ENCODE measurements around the gene KRT222.

The KRT222 gene

DNA sequence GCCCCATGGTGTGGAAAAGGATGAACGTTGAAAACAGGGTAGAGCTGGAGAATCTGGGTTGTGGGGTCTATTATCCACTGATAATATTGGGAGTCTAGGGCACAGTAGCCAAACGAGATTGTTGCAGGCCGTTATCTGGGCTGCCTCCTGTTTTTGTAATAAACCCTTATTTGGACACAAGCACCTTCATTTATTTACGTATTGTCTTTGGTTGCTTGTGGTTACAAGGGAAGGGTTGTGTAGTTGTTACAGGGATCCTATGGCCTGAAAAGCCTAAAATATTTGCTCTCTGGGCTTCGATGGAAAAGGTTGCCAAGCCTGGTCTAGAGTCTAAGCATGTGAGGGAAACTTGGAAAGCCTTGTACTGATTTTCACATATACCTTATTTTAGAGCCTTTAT, 13.0 kb downstream of the KRT222 start:
- DNase-seq = no peak

DNA sequence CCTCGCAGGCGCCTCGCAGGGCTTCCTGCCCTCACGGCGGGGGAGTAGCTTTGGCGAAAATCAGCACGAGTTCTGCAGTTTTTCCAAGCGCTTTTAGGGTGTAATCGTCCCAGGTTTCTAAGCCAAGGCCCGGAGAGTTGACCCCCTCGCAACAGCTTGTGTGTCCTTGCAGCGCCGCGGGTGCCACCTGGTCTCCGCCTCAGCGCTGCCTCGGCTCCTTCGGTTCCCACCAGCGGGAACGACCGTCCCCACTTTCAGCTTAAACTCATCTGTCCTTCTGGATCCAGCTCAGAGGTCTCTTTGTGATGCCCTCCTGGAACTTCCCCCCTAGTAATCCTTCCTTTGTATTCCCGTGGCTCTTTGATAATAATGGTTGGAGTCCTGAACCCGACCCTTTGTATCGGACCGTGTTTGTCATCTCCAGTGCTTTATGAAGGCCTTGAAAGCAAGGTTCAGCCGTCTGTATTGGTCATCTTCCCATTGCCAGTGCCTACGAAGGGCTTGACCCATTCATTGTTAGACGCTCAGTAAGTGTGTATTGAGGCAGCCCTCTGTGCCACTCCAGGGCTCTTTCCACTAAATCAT, 16.5 kb downstream of the KRT222 start:
- no peak for DNase-seq

DNA sequence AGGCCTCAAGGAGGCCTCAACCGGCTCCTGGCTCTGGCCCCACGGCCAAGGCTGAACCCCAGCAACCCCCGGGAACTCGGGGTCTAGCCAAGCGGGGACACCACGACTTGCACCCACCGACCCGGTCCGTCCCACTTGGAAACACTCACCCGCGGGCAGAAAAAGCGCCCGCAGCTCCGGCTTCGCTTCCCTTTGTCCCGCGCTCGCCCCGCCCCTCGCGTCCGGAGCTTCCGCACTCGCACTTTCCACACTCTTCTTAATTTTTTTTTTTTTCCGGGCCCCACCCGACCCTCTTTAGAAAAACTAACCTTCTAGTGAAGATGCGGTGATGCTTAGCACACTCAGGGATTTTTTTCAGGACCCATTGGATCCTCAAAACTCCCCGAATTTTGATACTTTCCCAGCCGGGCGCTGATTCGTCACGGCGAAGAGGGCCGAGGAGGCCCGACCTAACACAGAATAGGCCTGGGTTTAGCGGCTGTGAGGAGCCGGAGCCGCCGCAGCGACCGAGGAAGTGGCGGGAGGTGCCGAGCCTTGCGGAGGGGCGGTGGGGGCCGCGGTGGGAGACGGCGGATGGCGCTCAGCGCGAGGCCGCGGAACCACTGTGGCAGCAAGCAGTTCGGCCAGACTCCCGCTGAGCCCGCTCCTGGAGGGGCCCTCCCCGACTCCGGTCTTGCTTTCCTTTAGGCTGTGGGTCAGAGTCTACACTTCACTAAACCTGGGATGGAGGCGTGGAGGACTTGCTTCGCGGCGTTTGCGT, 17.2 kb downstream of the KRT222 start, which contains the start of gene SMARCE1:
SMARCE1 (minus strand) TSS at position 195 of the 760 bp plus-strand sequence. CDS start 2,016 bp downstream, outside the sequence.
- DNase-seq = peak; percentile 81

DNA sequence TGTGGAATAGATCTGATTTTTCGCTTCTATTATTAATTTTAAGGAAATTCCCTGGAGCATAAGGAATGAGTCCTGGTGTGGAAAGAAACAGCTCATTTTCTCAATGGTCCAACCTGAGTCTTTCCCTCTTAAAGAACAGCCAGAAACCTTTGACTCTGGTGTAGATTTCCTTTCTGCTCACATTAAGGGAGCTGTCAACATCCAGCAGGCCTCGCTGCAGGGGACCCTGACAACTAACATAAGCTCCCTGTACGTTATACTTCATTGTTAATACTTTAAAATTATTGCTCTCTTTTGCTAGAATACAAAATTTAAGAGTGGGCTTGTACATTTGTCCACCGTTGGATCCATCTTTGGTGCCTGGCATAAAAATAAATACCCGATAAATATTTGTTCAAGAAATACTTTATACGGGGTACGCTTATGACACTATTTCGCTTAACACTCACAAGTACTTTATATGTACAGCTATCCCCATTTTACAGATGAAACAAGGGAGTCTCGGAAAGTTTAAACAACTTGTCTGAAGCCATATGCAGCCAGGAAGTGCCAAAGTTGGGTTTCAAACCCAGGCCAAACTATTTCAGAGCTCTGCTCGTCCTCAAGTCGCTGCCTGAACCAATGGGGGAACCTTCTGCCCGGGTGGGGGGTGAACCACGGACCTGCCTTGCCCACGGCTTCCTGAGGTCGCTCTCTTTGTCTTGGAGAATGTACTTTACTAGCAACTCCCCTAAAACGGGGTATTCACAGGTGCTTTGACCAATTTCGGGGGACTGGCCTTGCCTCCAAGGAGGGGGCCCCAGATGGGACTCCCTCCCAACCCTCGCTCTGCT, 18.0 kb downstream of the KRT222 start:
- no peak for DNase-seq

DNA sequence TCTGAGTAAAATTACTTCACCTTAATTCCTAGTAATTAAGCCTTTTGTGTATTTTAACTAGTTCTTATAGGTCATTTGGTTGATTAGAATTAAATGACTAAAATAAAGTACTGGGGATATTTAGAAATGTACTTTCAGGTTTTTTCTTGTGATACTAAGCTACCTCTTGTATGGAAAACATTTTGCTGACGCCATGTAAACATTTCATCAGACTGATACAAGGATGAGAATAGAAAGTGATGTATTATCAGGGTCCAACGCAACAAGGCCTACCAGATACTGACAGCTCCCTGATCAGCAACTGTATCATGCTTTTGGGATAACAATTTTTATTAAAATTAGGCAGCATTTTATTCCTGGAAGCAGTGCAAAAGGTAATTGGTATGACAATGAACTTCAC, 19.0 kb downstream of the KRT222 start:
- DNase-seq = no peak

DNA sequence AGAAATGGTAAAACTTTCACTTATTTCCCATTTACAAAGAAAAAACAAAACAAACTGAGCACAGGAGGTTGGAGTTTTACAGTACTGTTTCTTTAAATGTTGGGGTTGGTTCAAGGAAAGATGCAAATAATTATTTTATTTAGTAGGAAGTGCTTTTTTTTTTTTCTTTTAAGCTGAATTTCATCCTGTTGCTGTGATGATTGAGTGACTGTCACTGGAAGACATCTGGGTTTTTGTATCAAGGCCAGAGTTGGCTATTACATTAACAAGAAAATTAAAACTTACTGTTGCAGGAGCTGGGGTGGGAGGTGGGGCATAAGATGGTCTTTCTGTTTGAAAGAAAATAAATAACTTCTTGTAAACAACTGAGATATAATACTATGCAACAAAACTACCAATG, 19.7 kb downstream of the KRT222 start:
- no peak for DNase-seq

DNA sequence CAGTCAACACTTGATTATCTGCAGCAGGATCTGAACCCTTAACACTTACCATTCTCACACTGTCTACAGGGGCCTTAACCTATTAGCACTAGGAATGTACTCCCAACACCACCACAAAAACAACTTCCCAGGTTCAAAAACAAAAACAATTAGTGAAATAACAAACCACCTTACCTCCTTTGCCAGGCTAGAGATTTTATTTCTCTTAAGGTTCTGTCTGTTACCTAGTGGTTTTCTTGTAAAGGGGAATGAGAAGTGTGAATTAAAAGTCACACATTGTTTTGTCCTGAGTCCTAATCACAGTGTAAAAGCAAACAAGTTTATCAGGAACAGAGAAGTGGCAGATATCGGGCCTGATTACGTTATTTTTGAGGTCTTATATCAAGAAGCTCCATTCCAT, 27.0 kb downstream of the KRT222 start:
- DNase-seq = no peak

DNA sequence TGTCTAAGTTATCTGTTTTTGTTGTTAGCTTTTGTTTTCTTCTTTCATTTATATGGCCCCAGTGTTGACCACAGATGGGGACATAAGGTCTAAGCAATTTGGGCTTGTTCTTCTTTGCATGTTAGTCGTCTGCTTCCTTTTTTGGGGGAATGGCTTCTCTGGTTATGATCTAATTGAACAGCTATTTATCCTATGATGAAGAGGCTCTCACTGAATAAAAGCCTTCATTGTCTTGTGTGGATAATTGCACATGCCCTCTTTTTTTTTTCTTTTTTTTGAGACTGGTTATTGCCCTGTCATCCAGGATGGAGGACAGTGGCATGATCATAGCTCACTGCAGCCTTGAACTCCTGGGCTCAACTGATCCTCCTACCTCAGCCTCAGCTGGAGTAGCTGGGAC, 31.1 kb downstream of the KRT222 start:
- DNase-seq = no peak

DNA sequence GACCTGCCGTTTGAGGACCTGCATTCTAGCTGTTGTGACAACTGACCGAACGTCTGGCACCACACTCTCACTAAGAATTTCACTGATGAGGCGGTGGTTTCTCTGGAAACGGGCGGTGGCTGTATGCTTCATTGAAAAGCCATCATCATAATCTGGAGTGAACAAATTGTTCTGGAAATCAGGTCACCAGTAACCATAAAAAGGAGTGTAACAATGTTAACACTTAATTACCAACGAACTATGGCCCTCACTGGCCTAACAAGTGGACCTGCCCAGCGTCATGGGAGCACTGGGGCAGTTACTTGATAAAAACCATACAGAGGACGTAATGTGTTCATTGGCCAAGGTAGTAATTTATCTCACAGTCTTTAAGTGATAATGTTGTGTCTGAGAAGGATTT, 32.8 kb downstream of the KRT222 start:
- DNase-seq = no peak

DNA sequence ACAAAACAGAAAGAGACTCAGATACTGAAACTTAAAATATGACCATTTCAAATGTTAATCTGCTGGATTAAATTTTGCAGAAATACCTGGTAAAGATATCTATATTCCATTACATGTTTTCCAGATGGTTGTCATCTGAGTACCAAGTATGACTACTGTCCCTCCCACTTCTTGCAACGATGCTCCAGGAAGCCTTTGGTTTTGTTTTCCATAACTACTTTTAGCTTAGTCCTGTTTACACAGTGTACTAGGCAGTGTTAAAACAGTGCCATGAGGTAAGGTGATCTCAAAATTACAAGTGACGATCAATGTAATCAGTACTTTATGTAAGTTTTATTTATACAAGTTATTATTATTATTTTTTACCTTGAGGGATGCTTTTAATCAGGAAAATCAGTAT, 35.1 kb downstream of the KRT222 start:
- DNase-seq = no peak

DNA sequence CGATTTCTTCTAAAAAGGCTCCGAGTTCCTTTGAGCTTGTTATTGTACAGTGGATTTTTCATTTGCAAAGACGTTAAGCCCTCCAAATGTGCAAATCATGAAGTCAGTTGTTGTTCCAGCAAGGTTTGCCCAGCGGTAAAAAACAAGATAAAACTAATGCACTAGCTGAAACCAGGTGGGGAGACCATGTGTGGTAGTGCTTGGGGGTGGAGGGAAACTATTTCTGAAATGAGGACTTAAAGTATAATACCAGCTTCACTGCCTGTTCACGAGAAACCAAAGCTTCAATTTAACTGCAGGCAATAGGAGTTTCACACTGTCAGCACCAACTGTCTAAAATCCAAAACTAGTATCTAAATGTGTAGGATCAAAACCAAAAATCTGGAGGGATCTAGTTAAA, 39.7 kb downstream of the KRT222 start:
- DNase-seq = no peak

DNA sequence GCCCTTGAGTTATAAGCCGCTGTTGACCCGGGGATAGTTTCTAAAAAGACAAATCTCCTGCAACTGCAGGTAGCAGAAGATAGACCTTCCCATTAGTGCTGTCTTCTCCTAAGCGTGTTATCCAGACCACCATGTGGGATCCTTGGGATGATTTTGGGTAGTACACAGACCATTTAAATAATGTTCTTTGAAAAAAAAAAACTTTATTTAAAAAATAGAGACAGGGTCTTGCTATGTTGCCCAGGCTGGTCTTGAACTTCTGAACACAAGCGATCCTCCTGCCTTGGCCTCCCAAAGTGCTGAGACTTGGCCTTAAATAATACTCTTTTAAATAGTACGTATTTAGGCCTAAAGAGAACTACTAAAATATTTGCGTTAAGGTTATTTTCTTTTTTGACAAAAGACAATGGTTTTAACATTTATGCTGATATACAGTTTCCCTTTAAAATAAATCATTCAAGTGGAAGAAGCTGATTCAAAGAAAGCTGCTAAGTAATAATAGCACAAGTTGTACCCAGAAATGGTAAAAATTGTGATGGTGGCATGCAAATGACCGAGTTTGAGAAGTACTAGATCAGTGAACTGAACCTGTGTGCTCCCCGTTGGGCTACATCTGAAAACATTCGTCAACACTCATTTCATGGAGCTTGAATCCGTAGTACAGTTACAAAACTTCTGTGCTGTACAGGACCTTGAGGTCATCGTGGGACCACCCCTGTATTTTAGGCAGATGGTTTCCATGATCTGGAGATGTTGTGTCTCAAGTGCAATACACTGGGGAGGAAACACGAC, 41.4 kb downstream of the KRT222 start:
- DNase-seq = no peak

DNA sequence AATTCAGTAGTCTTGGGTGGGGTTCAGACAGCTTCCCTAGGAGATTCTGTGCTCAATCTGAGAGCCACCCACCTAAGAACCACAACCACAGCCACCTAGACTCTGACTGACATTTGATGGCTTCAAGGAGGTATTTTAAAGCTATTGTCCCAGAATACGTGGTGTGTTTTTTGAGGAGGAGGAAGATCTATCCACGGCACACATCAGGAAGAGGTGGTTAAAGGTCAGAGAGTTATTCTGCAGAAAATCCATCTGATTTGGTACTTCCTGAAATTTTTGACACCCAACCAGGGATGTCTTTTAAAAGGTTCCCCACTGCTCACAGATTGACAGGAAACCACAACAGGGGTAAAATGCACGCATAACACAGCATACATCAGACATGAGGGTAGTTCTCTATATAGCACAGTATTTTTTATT, 42.5 kb downstream of the KRT222 start:
- no peak for DNase-seq

DNA sequence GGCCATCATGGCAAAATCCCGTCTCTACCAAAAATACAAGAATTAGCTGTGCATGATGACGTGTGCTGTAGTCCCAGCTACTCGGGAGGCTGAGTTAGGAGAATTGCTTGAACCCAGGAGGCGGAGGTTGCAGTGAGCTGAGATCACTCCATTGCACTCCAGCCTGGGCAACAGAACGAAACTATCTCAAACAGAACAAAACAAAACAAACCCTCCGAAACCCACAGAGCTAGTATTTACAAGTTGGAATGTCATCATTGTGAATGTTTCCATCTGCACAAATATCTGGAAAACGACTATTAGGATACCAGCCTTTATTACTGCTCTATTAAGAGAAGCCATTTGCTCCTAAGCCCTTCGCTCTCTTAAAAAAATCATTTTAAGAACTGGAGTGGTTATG, 43.4 kb downstream of the KRT222 start:
- DNase-seq = no peak

DNA sequence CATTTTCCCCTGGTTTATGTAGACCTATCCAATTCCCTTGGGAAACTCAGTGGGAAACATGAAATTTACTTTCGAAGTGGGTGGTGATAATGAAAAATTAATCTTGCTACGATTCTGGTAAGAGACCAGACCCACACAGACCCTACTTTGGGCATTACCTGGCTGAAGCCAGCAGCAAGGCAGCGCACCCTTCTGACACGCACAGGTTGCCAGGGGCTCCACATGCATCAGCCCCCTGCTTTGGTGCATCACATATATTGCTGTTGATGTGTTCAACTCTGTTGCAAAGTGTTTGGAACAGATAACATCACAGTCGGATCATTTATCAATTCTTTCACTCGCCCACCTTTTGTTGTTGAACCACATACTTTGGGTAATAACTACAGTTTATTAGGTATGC, 44.0 kb downstream of the KRT222 start:
- DNase-seq = no peak

DNA sequence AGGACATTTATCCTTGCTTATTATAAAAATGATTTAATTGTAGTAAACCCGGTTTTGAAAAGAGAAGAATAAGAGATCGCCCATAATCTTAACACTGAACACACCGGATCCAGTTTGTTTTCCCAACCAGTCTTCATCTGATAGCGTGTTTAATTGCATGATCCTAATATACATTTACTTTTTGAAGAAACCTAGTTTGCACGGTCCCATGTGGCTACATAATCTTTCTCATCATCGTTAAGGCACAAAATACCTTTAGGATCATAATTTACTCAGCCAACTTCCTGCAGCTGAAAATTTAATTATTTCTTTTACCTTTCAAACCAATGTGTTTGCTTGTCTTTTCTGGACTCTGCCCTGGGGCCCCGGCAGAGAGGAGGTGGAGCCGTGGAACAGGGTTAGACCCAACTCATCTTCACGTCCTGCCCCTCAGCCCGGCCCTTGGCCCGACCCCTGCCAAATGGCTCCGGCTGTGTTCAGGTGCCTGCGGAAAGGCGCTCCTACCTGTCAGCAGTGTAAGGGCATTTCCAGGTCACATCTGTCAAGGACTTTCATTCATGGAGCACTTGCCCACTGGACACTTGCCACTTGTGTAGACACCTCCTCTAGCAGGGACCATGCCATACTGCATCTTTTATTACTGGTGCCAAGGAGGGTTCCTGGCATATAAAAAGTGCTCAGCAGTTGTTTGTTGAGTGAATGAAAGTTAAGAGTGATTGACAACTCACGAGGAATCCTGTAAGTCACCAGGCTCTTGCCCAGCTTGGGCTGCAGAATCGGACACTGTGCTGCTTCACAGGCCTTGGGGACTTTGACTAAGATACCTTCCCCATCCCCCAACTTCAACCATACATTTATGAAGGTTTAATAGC, 46.0 kb downstream of the KRT222 start:
- no peak for DNase-seq

DNA sequence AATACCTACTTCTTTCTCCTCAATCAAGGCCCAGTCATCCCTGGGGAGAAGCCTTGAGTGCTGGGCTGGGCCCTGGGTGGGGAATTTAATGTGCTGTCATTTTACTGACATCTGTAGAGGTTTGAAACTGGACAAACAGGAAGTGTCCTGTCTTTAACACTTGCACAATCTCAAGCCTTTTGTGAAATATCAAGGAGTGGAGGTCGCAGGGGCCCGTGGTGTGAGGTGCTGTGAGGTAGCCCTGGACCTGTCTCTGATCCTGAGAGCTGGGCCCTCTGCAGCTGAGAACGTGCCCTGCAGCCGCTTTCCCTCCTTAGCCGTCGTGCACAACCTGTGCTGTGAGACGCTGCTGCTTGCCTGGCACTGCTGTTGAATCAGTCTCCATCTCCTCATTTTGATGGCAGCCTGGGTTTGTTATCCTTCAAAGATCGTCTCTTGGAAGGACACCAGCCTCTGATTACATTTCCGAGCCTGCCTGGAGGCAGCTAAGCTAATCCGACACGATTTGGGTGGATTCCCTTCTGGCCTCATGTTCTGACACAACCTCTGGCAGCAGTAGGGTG, 47.2 kb downstream of the KRT222 start:
- no peak for DNase-seq

DNA sequence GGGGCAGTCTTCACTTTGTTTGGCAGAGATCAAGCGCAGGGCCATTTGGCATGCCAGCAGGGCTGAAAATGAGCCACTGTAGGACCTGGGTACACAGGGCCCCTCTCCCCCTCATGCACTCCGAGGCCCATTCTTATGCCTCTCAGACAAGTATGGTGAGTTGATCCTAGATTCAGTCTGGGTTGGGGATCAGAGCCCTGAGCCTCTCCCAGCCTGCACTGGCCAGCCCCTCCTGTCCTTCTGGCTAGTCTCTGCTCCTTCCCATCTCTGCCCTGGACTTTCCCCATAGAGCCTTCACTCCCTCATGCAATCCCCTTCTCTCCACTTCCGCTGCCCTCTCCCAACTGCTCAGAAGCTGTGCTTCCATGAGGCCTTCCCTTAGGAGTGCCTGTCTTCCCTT, 48.4 kb downstream of the KRT222 start:
- DNase-seq = no peak

DNA sequence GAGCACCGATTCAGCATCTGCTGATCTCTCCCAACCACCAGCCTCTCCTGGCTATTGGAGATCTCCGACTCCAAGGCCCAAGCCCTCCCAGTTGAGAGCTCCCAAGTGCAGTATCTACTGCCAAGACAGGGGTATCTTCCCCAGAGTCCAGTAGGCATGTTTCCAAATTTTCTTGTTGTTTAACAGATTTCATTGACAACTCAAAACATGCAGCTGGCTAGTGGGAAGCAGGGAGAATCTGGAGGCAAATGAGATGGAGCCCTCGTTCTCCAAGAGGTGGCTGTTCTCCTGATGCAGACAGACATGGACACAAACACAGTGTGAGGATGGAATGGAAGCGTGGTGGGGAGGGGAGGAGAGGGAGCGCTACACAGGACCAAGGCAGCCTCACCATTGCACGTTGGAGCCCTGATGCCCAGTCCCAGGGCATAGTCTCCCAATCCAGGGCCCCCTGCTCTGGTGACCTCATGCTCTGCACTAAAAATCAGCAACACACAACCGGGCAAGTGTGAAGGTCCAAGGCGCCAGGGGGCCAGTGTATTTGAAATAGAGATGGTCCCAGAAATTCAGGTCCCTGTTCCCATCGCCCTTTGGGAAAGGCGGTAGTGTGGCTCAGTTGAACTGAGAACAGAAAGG, 49.0 kb downstream of the KRT222 start:
- DNase-seq = no peak

DNA sequence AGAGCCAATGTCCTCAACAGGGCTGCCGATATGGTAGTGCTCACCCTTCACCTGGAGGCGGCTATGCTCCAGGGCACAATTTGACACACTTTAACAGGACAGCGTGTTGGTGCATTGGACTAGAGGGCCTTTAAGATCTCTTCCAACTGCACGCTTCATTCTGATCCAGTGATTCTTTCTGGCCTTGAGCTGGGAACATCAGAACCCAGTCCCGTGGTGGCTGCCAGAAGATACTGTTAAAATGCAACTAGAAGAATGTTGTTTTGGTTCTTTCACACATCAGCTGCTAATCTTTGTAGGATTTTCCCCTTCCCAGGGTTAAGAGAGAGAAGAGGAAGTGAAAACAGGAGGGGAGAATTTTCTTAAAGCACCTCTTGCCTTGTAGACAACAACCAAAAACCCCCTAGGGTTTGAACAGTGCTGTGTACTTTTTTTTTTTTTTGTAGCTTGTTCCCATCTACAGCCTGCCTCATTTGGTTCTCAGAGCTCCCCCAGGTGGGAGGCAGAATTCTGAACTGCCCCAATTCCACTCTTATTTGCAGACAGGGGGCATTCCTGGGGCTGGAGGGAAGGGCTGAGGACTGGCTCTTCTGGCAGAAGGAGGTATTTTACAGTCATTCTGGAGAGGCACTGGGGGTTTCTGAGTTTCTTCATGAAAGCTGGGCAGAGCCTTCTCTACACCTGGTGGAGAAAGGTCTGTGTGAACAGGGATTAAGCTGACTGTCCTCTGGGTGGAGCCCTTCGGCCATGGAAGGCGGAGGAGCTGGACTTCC, 49.7 kb downstream of the KRT222 start:
- peak; percentile 57 for DNase-seq
